Measurements from ENCODE around the gene RSPRY1. TPM values are rescaled to one million over a fixed set of nuclear protein-coding genes. Genes with fewer than 3 reads are reported as not detected.
"Not testable (repeated sequence)": the region's sequence is repeated elsewhere in the genome, so short reads cannot be mapped to it uniquely, and the experiment has no call there.

RSPRY1 gene
- total RNA-seq, 1 experiment from 2014 or later: 44.7 TPM

DNA sequence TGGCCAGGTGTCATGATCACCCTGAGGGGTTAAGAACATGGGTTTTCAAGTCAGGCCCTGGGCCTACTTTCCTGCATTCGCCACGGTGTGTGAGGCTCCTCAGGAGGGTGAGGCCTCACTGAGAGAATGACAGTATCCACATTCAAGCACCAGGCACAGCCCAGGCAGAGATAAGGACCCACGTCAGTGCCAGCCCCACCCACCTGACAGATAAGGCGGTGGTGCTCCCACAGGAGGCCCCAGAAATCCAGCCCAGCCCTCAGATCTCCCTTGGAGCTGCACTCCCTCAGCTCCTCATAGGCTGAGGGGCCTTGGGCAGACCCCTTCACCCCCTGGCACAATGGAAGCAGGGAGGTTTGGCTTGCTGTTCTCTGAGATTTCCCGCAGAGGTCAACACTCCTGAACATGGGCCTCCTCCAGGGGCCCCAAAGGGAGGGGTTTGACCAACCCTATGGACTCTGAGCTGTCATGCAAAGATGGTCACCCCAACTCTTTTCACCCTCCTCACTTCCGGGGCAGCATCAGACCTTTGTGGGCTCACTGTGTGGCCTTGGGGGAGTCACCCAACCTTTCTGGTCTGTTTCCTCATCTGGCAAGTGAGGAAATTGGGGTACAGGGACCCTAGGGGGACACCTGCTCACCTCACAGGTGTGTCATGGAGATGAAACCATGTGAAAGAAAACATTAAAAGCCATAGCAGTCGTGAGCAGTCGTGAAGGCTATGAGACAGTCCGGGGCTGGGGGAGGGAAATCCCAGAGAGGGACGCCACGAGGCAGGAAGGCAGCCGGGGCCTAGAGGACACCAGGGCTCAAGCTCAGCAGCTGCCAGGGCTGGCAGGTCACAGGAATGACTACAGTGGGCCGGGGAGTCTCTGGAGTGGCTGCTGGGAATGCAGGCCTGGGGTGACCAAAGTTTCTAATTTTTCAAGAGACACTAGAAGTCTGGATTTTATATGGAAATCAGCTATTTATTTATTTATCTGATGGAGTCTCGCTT lies 83.0 kb downstream of the RSPRY1 start:
- no peak for DNase-seq (ENCODE audit: extremely low read depth, low read depth)

- no peak for DNase-seq (ENCODE audit: extremely low read depth, low read depth)
These were observed 84.3 kb downstream of the RSPRY1 start for GRCh38 chr16:57270221-57271062.

DNA sequence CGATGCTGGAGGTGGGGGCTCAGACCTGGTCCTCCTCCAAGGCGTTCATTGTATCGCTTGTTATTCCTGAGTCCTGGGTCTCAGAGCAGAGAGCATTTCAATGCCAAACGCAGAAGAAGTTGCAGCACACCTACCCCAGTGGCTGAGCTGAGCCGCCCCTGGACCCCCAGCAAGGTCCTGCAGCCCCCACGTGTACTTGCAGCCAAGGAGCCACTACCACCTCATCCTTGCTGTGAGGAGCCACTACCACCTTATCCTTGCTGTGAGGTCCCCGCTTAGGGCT lies 84.9 kb downstream of the RSPRY1 start:
- DNase-seq (ENCODE audit: extremely low read depth, low read depth): no peak

GRCh38 chr16:57271867-57272495 lies 85.9 kb downstream of the RSPRY1 start:
- no peak for DNase-seq (ENCODE audit: extremely low read depth, low read depth)

DNA sequence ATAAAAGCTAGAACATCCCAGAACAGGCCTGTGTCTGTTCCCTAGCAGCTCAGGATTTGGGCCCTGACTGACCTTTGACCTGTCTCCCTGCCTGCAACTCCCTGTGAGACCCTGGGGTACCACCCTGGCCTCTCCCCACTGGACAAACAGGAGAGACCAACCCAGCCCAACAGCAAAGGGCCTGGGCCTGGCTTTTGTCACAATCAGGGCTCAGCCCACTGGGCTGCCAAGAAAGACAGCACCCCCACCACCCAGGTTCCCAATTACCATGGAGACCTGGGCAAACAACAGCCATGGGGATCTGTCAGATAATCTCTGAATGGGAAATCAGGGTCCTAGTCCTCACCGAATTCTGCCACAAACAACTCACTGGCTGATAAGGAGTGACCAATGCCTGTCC lies 87.2 kb downstream of the RSPRY1 start:
- DNase-seq (ENCODE audit: extremely low read depth, low read depth): no peak

- DNase-seq (ENCODE audit: extremely low read depth, low read depth): no peak
These were observed 87.7 kb downstream of the RSPRY1 start for GRCh38 chr16:57273826-57274225.

GRCh38 chr16:57275946-57276345 lies 89.8 kb downstream of the RSPRY1 start:
- DNase-seq (ENCODE audit: extremely low read depth, low read depth): not testable (repeated sequence)

- DNase-seq (ENCODE audit: extremely low read depth, low read depth): peak; percentile 36
These were observed 90.5 kb downstream of the RSPRY1 start for GRCh38 chr16:57276596-57276995.

DNA sequence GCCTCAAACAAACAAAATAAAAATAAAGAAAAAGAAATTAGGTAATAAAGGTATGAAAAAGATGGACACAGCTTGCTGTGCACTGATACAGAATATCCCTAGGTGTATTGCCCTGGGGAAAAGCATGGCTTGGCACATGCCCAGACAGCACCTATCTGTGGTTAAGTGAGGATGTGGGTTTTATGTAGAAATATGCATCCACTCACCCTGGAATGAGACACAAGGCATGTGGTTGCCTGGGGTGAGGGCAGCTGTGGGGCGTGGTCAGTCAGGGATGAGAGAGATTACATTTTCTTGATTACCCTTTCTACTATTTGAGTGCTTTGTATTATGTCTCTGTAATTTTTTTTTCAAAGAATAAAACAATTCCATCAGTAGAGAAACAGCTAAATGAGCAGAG lies 91.5 kb downstream of the RSPRY1 start:
- peak; percentile 31 for DNase-seq (ENCODE audit: extremely low read depth, low read depth)

DNA sequence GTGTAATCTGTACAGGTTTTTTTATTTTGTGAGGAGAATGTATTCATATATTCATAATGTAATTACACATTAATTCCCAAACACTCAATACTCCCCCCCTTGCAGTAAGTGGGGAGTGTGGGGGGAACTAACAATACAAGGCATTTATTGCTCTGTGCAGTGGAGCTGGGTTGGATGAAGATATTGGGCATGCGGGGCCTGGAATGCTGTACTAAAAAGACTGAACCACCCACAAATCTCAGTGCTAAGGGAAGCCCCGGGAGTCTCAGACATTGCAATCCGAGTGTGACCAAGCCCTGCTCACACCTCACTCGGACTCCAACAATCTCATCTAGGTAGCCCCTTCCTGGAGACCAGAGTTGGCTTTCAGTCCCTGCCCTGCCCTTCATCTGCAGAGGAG lies 92.4 kb downstream of the RSPRY1 start:
- no peak for DNase-seq (ENCODE audit: extremely low read depth, low read depth)

GRCh38 chr16:57279780-57280638 lies 93.9 kb downstream of the RSPRY1 start:
- DNase-seq (ENCODE audit: extremely low read depth, low read depth): no peak

DNA sequence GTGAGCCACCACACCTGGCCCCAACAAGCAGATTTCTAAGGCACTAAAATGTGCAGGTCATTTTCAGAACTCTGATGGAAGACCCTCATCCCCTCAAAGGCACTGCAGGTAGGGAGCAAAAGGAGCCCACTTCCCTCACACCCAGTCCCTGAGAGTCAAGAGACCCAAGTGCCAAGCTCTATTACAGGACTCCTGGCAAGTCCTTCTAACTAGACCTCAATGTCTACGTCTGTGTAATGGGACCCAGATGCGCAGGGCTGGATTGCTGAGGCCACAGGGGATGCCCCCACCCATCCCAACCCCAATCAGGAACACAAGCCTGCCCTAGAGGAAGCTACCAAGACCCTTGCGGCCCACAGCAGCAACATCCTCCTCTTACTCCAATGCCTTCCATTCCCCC lies 95.7 kb downstream of the RSPRY1 start:
- DNase-seq (ENCODE audit: extremely low read depth, low read depth): no peak

- DNase-seq (ENCODE audit: extremely low read depth, low read depth): no peak
These were observed 96.5 kb downstream of the RSPRY1 start for GRCh38 chr16:57282510-57283213.

DNA sequence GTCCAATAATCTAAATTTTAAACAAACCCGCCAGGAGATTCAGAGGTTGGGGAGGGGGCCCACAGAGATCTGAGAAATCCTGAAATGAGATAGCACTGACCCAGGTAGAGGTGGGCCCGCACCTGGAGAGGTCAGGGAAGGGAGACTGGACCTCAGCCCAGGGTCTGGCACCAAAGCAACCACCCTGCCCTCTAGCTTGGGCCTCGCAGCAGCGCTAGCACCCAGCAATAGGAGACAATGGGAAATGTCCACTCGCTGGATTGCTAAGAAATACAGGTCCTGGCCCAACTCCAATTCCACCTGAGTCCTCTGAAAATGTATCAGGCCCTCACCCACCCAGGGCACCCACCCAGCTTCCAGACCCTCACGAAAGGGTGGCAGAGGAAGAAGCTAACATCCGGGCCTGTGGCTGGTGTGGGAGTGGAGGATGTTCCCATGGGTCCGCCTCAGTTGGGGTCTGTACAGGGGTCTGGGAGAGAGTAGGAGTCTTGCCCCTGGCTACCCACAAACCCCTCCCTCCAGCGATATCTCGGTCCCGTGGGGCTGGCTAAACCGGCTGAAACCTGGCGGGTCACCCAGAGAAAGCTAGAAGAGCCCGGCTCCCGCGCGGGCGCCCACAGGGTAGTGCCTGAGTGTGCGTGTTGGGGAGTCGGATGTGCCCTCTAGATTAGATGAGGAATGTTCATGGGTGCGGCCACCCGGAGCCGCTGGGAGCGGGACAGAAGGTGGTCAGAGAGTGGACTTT lies 97.3 kb downstream of the RSPRY1 start:
- DNase-seq (ENCODE audit: extremely low read depth, low read depth): no peak

DNA sequence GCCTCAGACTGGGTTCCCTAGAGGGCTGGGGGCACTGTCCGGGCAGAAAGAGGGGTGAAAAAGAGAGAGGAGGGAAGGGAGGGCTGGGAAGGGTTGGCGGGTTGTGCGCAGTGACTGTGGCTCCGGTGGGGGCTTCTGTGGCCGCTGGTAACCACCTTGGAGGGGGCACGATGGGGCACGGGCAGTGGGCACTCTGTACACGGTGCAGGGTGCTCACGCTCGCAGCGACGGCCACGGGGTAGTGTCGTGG lies 97.8 kb downstream of the RSPRY1 start:
- DNase-seq (ENCODE audit: extremely low read depth, low read depth): no peak

DNA sequence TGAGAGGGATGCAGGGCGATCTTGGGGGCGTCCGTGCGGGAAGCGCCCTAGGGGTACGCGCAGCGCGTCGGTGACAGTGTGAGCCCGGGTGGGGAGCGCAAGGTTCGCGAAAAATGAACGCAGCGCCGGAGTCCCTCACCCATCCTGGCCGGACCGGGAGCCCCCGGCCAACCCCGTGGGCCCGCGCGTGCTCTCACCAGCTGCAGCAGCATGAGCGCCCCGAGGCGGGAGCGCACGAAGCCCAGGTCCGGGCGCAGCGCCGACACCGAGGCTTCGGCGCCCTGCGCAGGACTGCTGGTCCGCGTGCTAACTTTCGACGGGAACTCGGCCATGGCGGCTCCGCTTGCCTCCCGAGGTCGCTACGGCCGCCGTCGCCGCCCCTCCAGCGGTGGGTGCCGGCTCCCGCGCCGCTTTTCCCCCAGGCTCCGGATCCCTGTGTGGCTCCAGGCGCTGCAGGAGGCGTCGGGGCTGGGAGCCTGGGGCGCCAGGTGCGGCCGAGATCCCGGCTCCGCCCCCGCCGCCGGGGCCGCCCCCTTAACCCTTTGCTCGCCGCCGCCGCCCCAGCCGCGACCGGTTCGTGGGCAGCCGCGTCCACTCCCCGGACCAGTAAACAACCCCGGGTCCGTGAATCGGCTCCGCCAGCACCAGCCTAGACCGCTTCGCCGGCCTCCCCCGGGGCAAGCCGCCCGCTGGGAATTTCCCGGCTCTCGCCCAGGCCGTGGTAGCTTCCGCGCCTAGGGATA lies 98.3 kb downstream of the RSPRY1 start, which contains the start of gene PLLP:
Gene PLLP (minus strand): TSS at position 464 of the 743 bp plus-strand sequence. CDS start 132 bp downstream, at position 332.
- peak; percentile 25 for DNase-seq (ENCODE audit: extremely low read depth, low read depth)

- DNase-seq (ENCODE audit: extremely low read depth, low read depth): no peak
These were observed 98.8 kb downstream of the RSPRY1 start for GRCh38 chr16:57284952-57285363.

- no peak for DNase-seq (ENCODE audit: extremely low read depth, low read depth)
These were observed 99.2 kb downstream of the RSPRY1 start for GRCh38 chr16:57285379-57285778.
